CD4-positive, alpha-beta T cell treated with Interleukin-6 for 4 hours (primary cell): Measurements from ENCODE around the gene PAQR8.
"Not testable (repeated sequence)": the region's sequence is repeated elsewhere in the genome, so short reads cannot be mapped to it uniquely, and the experiment has no call there.

Experiments
- DNase-seq: peaks from one replicate; pipeline ENCODE4 v3.0.0-alpha.2; 2020; ENCODE audit warnings: mixed read lengths

PAQR8 gene

GRCh38 chr6:52415917-52416628 lies 54.1 kb downstream of the PAQR8 start:
- no peak for DNase-seq

GRCh38 chr6:52416629-52417151 lies 54.7 kb downstream of the PAQR8 start:
- peak; percentile 43 for DNase-seq

- DNase-seq = no peak
Observed at GRCh38 chr6:52417675-52418111, 55.7 kb downstream of the PAQR8 start.

- no peak for DNase-seq
Observed at GRCh38 chr6:52418606-52419005, 56.7 kb downstream of the PAQR8 start.

- peak; percentile 99 for DNase-seq
Observed at GRCh38 chr6:52419809-52420667, 58.1 kb downstream of the PAQR8 start, which contains the start of gene EFHC1. EFHC1 (plus strand) TSS chr6:52420342; CDS start chr6:52420411, 69 bp downstream.

GRCh38 chr6:52420668-52421358 lies 58.9 kb downstream of the PAQR8 start:
- DNase-seq = no peak

GRCh38 chr6:52422156-52422555 lies 60.2 kb downstream of the PAQR8 start:
- no peak for DNase-seq

- no peak for DNase-seq
Observed at GRCh38 chr6:52423448-52423847, 61.5 kb downstream of the PAQR8 start.

GRCh38 chr6:52423971-52424381 lies 62.0 kb downstream of the PAQR8 start:
- no peak for DNase-seq

GRCh38 chr6:52424513-52424912 lies 62.6 kb downstream of the PAQR8 start:
- DNase-seq = no peak

GRCh38 chr6:52426667-52427066 lies 64.7 kb downstream of the PAQR8 start:
- no peak for DNase-seq

- not testable (repeated sequence) for DNase-seq
Observed at GRCh38 chr6:52433294-52433693, 71.3 kb downstream of the PAQR8 start.

GRCh38 chr6:52435345-52435744 lies 73.4 kb downstream of the PAQR8 start:
- DNase-seq = no peak

GRCh38 chr6:52438926-52439325 lies 77.0 kb downstream of the PAQR8 start:
- DNase-seq = no peak

GRCh38 chr6:52454556-52454955 lies 92.6 kb downstream of the PAQR8 start:
- no peak for DNase-seq

GRCh38 chr6:52457096-52457495 lies 95.1 kb downstream of the PAQR8 start:
- no peak for DNase-seq
